SK-N-SH treated with all-trans-retinoic acid at 6 μM for 48 hours (cell line): ENCODE data around the gene CACNB4.

ENCODE experiments used
- ARNTL ChIP-seq: fragments of 450-650 bp; formaldehyde crosslinking; IDR thresholded peaks from 2 replicates; pipeline ENCODE4 v1.5.0; 2020; ENCODE audit warnings: low read depth, mild to moderate bottlenecking, moderate library complexity, borderline replicate concordance
- BACH2 ChIP-seq: fragments of 250-450 bp; sonication (Bioruptor Pico); IDR thresholded peaks from 2 replicates; pipeline ENCODE4 v1.9.0; 2021; ENCODE audit warnings: mild to moderate bottlenecking, borderline replicate concordance
- CSRNP3 ChIP-seq: fragments of 250-450 bp; sonication (Bioruptor Pico); IDR thresholded peaks from 2 replicates; pipeline ENCODE4 v1.5.1; 2021; ENCODE audit warnings: mild to moderate bottlenecking, moderate library complexity
- ESRRG ChIP-seq: fragments of 250-450 bp; sonication (Bioruptor Pico); IDR thresholded peaks from 2 replicates; pipeline ENCODE4 v1.6.1; 2021; ENCODE audit warnings: mild to moderate bottlenecking
- GLIS3 ChIP-seq: fragments of 250-450 bp; sonication (Bioruptor Pico); IDR thresholded peaks from 2 replicates; pipeline ENCODE4 v1.5.0; 2020; ENCODE audit warnings: mild to moderate bottlenecking, moderate library complexity
- ISL1 ChIP-seq: fragments of 250-450 bp; sonication (Bioruptor Pico); IDR thresholded peaks from 2 replicates; pipeline ENCODE4 v2.1.2; 2022; ENCODE audit warnings: mild to moderate bottlenecking, moderate library complexity
- OSR1 ChIP-seq: fragments of 250-450 bp; sonication (Bioruptor Pico); IDR thresholded peaks from 2 replicates; pipeline ENCODE4 v1.8.0; 2022; ENCODE audit warnings: moderate library complexity, mild to moderate bottlenecking, inconsistent platforms
- PPARA ChIP-seq: fragments of 250-450 bp; sonication (Bioruptor Pico); IDR thresholded peaks from 2 replicates; pipeline ENCODE4 v1.5.0; 2020; ENCODE audit warnings: mild to moderate bottlenecking, borderline replicate concordance
- RARB ChIP-seq: fragments of 250-450 bp; sonication (Bioruptor Pico); IDR thresholded peaks from 2 replicates; pipeline ENCODE4 v1.8.0; 2021; ENCODE audit warnings: mild to moderate bottlenecking, moderate library complexity
- SNAI2 ChIP-seq: fragments of 250-450 bp; sonication (Bioruptor Pico); IDR thresholded peaks from 2 replicates; pipeline ENCODE4 v1.5.0; 2020; ENCODE audit warnings: mild to moderate bottlenecking, moderate library complexity
- TCF4 ChIP-seq: fragments of 250-450 bp; sonication (Bioruptor Pico); IDR thresholded peaks from 2 replicates; pipeline ENCODE4 v1.8.0; 2021; ENCODE audit warnings: mild to moderate bottlenecking, moderate library complexity, borderline replicate concordance
- ZC3H10 ChIP-seq: fragments of 250-450 bp; sonication (Bioruptor Pico); IDR thresholded peaks from 2 replicates; pipeline ENCODE4 v1.5.1; 2021; ENCODE audit warnings: mild to moderate bottlenecking, moderate library complexity
- ZNF70 ChIP-seq: fragments of 450-650 bp; formaldehyde crosslinking; IDR thresholded peaks from 2 replicates; pipeline ENCODE4 v1.5.0; 2020; ENCODE audit warnings: mild to moderate bottlenecking, moderate library complexity
- TF ChIP-seq, protein P1 (sequence below): fragments of 250-450 bp; sonication (Bioruptor Pico); IDR thresholded peaks from 2 replicates; pipeline ENCODE4 v1.8.0; 2020; ENCODE audit warnings: mild to moderate bottlenecking, moderate library complexity, borderline replicate concordance

DNA sequence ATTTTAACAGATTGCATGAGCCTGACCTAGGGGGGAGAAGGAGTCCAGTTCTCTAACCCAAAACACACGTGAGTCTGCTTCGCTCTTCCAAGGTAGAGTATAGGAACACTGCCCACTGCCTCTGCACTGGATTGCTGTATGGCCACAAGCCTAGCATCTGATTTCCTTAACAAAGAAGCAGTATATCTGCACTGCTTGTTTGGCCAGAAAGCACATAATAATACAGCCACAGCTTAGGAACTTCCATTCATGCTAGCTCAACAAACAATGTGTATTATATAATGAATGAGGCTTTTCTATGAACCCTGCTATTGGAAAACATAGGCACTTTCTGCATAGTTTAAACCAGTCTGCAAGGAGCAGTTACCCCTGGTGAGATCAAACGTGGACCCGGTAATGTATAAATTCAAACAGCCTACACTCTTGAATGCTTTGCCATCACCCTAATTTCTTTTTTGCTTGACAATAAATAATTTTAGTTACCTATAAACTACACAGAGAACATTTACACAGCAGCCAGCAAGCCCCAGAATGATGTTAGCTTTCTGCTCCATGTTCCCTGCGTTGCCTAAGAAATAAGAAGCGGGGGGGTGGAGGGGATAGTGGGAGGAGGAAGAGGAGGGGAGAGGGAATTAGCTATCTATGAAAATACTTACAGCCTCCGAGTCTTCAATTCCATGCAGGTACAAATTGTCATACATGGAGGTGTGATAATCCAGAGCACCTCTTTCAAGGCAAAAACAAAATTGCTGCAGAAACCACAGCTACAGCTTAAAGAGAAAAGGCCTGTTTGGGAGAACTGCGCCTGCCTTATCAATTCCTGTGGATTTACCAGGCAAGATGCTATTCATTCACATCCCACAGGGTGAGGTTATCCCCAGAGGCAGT, 125.6 kb downstream of the CACNB4 start:
- no peak for TF ChIP-seq TCF4
- TF ChIP-seq RARB (CRISPR knock-in tag): no peak
- no peak for TF ChIP-seq ARNTL (CRISPR knock-in tag)
- TF ChIP-seq ISL1 (CRISPR knock-in tag): no peak
- no peak for TF ChIP-seq ZNF70 (CRISPR knock-in tag)
- TF ChIP-seq PPARA: no peak
- TF ChIP-seq, protein P1, sequence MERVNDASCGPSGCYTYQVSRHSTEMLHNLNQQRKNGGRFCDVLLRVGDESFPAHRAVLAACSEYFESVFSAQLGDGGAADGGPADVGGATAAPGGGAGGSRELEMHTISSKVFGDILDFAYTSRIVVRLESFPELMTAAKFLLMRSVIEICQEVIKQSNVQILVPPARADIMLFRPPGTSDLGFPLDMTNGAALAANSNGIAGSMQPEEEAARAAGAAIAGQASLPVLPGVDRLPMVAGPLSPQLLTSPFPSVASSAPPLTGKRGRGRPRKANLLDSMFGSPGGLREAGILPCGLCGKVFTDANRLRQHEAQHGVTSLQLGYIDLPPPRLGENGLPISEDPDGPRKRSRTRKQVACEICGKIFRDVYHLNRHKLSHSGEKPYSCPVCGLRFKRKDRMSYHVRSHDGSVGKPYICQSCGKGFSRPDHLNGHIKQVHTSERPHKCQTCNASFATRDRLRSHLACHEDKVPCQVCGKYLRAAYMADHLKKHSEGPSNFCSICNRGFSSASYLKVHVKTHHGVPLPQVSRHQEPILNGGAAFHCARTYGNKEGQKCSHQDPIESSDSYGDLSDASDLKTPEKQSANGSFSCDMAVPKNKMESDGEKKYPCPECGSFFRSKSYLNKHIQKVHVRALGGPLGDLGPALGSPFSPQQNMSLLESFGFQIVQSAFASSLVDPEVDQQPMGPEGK (CRISPR knock-in tag): no peak
- TF ChIP-seq CSRNP3: no peak
- no peak for TF ChIP-seq GLIS3 (CRISPR knock-in tag)
- no peak for TF ChIP-seq SNAI2 (CRISPR knock-in tag)
- no peak for TF ChIP-seq ZC3H10 (CRISPR knock-in tag)
- no peak for TF ChIP-seq OSR1 (CRISPR knock-in tag)
- TF ChIP-seq ESRRG (CRISPR knock-in tag): no peak
- TF ChIP-seq BACH2 (CRISPR knock-in tag): no peak
